Measurements from ENCODE around the gene PLAAT3. TPM values are rescaled to one million over a fixed set of nuclear protein-coding genes. Genes with fewer than 3 reads are reported as not detected.

The PLAAT3 gene
- total and polyA plus RNA-seq, 2 of the 8 experiments (the other 6 are each of a cell fraction or from before 2014, with no cell fraction given) = 109 to 190 TPM

DNA sequence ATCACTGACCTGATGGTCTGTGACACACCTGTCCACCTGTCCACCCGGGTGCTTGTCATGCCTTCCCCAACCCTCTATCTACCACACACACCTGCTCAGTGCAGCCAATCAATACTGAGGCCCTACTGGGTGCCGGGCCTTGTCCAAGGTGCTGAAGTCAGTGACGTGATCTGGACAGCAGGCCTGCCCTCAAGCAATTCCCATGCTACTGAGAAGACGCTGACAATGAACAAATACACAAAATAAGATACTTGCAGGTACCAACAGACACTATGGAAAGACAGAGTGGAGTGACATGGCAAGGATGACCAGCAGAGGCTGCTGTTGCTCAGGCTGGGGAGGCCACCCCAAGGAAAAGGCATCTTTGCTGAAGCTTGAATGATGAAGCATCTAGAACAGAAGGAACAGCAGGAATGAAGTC is 21.2 kb downstream of the PLAAT3 start:
- POLR2A ChIA-PET (ENCODE audit: partially characterized antibody) = interaction anchor here (1.0 to 1.1 kb wide), 2 partner anchors 10 to 18 kb away, joined by 3 to 4 read pairs; no protein-coding TSS in a partner anchor
- Histone ChIP-seq H2BK120ac (replicated peaks; ENCODE audit: low read depth, low read length) (no peak overlapping the region), H3K79me1 (ENCODE audit: low read depth, low read length) (peaks cover 4% of the 10 kb centered on the region; the same call in 1 of the 2 replicates), H4K8ac (ENCODE audit: extremely low read depth, insufficient read depth, low read length) (no peak overlapping the region), H3K23ac (ENCODE audit: insufficient read length) (no peak overlapping the region), H3K9ac (replicated peaks in 1 of 4; ENCODE audit: extremely low read depth in 1 of 4, low read depth in 3 of 4, low read length in 3 of 4) (no peak overlapping the region), H3K27ac (ENCODE audit: low read depth, low read length) (no peak overlapping the region), H3K14ac (ENCODE audit: insufficient read length) (no peak overlapping the region), H3K18ac (ENCODE audit: extremely low read depth, low read length) (no peak overlapping the region; the same call in 1 of the 2 replicates), H4K20me1 (replicated peaks in 1 of 2; ENCODE audit: control insufficient read depth in 1 of 2, insufficient read depth in 2 of 2, low read length in 2 of 2) (peaks cover 0 to 6% of the 10 kb centered on the region in 2 experiments), H3K79me2 (ENCODE audit: control insufficient read depth in 1 of 2, insufficient read depth in 2 of 2, low read length in 2 of 2) (no peaks in the 10 kb centered on the region; a peak in 1 of 4 replicates), H2BK15ac (ENCODE audit: low read length) (no peak overlapping the region), H3K9me3 (ENCODE audit: insufficient read depth in 2 of 2, low read depth in 1 of 2, low read length in 1 of 2) (peaks cover 0 to 2% of the 10 kb centered on the region in 2 experiments; a peak in 2 of 4 replicates), H3K23me2 (ENCODE audit: low read depth, low read length) (no peaks in the 10 kb centered on the region), H2BK20ac (ENCODE audit: low read length) (no peak overlapping the region), H2AFZ (ENCODE audit: low read length) (no peak overlapping the region), H3K4me1 (replicated peaks in 1 of 4; ENCODE audit: control insufficient read depth in 3 of 4, insufficient read depth in 4 of 4, low read length in 3 of 4) (no peaks in the 10 kb centered on the region), H3K36me3 (ENCODE audit: control insufficient read depth in 2 of 4, insufficient read depth in 4 of 4, low read length in 3 of 4) (peaks cover 4 to 51% (median 24%) of the 10 kb centered on the region in 4 experiments; a peak in 6 of 8 replicates), H3K56ac (replicated peaks; ENCODE audit: insufficient read length, low read depth, low read length) (no peak overlapping the region), H2BK12ac (ENCODE audit: low read depth, low read length) (no peak overlapping the region), H3K4me3 (ENCODE audit: extremely low read depth in 1 of 4, insufficient read depth in 2 of 4, low read depth in 3 of 4, low read length in 4 of 4) (no peak overlapping the region), H4K5ac (ENCODE audit: insufficient read length, low read depth, low read length) (no peak overlapping the region), H2AK5ac (ENCODE audit: low read depth, low read length) (no peak overlapping the region), H4K91ac (replicated peaks; ENCODE audit: insufficient read length, low read length) (peak overlapping the region; percentile 41), H2BK5ac (ENCODE audit: low read depth, low read length) (no peak overlapping the region; the same call in 1 of the 2 replicates), H3K27me3 (replicated peaks in 1 of 4; ENCODE audit: control insufficient read depth in 3 of 4, extremely low read depth in 1 of 4, insufficient read depth in 3 of 4, low read length in 3 of 4) (no peaks in the 10 kb centered on the region), H3K4ac (replicated peaks; ENCODE audit: insufficient read length, low read depth, low read length) (no peak overlapping the region), H3K4me2 (ENCODE audit: insufficient read depth in 1 of 2, low read depth in 2 of 2, low read length in 2 of 2) (no peak overlapping the region)
- CTCF ChIA-PET (ENCODE audit: partially characterized antibody) = interaction anchor here (0.7 to 2.9 kb wide), 16 partner anchors 9 to 297 kb away, joined by 3 to 15 read pairs (median 4); no protein-coding TSS in a partner anchor
- no peak for FAIRE-seq
- DNase-seq (ENCODE audit: low read depth in 1 of 2, low spot score in 2 of 2) = peak in 1 of 2 experiments; percentile 68
- whole genome bisulfite sequencing, 2 experiments (ENCODE audit: extremely low coverage in 1 of 2, insufficient coverage in 1 of 2, insufficient read length in 1 of 2, insufficient replicate concordance in 2 of 2, low coverage in 1 of 2, low lambda C conversion rate in 2 of 2, missing lambda C conversion rate in 1 of 2) = 80% methylated on average over 4 of the region's 4 CpGs; no CpG with 5 or more reads in 1 of the 2 experiments
- TF ChIP-seq SIX5 (IDR thresholded peaks at IDR 0.05; ENCODE audit: low read depth, low read length) (no peak), FOSL1 (IDR thresholded peaks at IDR 0.05; ENCODE audit: insufficient read depth, low read depth, low read length) (no peak), CBX5 (IDR thresholded peaks at IDR 0.05; ENCODE audit: low read depth, low read length) (no peak), KDM5A (IDR thresholded peaks at IDR 0.05; ENCODE audit: low read length) (no peak), CREB1 (IDR thresholded peaks at IDR 0.05) (peak; percentile 43; the same call in 1 of the 2 replicates), POU5F1 (IDR thresholded peaks at IDR 0.05; ENCODE audit: low read depth, low read length) (no peak), MAFK (IDR thresholded peaks at IDR 0.05; ENCODE audit: low read depth, low read length) (no peak), BRCA1 (IDR thresholded peaks at IDR 0.05; ENCODE audit: low read depth, low read length) (no peak), TAF7 (optimal IDR thresholded peaks at IDR 0.05; ENCODE audit: borderline replicate concordance, low read depth, low read length) (no peak), GABPA (IDR thresholded peaks at IDR 0.05; ENCODE audit: borderline replicate concordance, insufficient read depth, low read length) (no peak)
- TF ChIP-seq, protein P1, sequence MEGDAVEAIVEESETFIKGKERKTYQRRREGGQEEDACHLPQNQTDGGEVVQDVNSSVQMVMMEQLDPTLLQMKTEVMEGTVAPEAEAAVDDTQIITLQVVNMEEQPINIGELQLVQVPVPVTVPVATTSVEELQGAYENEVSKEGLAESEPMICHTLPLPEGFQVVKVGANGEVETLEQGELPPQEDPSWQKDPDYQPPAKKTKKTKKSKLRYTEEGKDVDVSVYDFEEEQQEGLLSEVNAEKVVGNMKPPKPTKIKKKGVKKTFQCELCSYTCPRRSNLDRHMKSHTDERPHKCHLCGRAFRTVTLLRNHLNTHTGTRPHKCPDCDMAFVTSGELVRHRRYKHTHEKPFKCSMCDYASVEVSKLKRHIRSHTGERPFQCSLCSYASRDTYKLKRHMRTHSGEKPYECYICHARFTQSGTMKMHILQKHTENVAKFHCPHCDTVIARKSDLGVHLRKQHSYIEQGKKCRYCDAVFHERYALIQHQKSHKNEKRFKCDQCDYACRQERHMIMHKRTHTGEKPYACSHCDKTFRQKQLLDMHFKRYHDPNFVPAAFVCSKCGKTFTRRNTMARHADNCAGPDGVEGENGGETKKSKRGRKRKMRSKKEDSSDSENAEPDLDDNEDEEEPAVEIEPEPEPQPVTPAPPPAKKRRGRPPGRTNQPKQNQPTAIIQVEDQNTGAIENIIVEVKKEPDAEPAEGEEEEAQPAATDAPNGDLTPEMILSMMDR (IDR thresholded peaks at IDR 0.05; ENCODE audit: control extremely low read depth in 1 of 3, insufficient read depth in 1 of 3, low read depth in 1 of 3, low read length in 3 of 3) = peak; percentile 63 to 91 (median 75)
